Activated CD4-positive, alpha-beta T cell treated with anti-CD3 and anti-CD28 coated beads for 1 hour (primary cell): ENCODE data around the gene KCNQ2.

Source experiments
- DNase-seq: peaks from one replicate; pipeline ENCODE4 v3.0.0-alpha.2; 2020

The KCNQ2 gene

DNA sequence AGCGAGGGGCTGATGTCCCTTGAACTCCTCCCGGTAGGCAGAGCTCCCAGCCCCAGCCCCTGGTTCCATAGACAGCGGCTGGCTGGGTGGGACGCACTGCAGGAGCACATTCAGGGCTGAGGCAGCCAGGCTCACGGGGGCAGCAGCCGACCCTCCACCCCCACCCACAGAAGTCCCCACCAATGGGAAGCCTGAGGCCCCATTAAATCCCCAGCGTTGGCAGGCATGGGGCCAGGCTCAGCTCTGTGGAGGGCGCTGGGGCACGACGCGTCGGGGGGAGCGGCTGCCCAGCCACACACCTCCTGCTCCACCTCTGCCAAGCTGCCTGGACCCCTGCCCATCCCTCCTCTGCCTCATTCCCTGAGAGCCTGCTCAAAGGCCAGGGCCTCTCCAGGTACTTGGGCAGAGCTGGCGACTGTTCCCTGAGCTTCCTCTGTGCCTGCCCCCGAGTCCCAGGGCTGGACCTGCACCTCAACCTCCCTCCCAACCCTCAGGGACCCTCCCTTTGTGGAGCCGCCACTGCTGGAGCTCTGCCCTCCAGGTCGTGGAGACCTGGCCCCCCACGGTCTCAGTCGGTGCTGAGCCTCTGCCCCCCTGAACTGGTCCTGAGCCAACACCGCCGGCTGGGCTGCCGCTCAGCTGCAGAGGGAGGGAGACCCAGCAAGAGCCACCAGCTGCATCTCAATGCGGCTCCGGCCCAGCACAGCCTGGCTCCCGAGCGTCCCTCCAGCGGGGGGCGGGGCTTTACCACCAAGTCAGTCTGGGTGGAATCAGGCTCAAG, 120.5 kb downstream of the KCNQ2 start:
- DNase-seq: no peak

DNA sequence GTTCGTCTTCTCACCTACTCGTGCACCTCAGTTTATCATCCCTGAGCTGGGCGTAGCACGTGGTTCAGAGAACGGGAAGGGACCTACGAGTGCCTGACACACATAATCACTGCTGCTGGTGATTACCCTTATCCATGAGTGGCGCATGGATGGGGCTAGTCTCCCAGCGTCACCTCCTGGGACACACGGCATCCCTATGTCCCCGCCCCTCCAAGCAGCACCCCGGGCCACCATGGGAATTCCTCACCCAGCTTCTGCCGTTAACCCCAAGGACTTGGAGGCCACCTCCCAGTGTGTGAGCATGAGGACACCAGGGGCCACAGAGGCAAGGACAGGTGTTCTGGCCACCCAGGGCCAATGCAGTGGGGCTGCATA, 121.1 kb downstream of the KCNQ2 start:
- no peak for DNase-seq

DNA sequence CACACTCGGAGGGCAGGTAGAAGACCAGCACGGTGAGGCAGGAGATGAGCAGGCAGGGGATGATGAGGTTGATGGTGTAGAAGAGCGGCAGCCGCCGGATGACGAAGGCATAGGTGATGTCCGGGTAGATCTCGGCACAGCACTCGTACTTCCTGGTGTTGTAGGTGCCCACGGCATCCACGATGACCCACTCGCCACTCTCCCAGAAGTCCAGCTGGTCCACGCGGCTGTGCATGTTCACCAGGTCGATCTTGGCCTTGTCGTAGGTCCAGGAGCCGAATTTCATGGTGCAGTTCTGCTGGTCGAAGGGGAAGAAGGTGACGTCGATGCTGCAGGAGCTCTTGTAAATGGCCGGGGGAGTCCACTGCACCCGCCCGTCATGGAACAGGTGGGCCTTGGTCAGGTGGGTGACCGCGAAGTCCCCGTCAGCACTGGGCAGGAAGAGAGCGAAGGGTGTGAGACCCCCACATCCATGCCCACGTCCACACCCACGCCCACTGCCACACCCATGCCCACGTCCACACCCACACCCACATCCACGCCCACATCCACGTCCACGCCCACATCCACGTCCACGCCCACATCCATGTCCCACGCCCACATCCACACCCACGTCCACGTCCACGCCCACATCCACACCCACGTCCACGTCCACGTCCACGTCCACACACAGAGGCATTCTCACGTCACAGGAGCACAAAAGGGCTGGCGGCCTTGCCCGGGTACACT, 121.7 kb downstream of the KCNQ2 start:
- DNase-seq: no peak
